ENCODE data around the gene FGD3.

Gene FGD3

DNA sequence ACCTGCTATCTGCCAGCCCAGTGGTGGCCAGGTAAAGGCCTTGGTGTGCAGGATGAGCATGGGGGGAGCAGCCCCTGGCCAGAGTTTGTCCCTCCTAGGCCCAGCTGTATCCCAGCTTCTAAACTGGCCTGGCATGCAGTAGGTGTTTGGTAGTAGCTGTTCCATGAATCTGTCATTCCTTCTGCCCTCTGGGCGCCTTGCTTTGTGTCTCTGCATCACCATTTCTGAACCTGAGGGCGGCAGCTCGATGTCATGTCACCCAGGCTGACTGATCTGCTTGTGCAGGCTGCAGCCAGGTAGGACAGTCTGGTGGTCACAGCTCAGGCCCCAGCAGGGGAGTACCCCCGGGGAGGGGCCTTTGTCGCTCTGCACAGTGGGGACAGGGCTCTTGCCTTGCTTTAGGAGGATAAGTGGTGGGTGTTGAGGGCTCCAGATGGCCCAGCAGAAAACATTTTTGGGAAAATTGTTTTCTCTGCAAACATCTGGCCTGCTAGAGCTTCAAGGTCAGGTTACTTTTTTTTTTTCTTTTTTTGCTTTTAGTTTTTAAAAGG is 106.5 kb downstream of the FGD3 start:
- no peak for TF ChIP-seq CTCF (IDR thresholded peaks at IDR 0.05; ENCODE audit: insufficient read depth, missing control alignments)
- no peak for FAIRE-seq

DNA sequence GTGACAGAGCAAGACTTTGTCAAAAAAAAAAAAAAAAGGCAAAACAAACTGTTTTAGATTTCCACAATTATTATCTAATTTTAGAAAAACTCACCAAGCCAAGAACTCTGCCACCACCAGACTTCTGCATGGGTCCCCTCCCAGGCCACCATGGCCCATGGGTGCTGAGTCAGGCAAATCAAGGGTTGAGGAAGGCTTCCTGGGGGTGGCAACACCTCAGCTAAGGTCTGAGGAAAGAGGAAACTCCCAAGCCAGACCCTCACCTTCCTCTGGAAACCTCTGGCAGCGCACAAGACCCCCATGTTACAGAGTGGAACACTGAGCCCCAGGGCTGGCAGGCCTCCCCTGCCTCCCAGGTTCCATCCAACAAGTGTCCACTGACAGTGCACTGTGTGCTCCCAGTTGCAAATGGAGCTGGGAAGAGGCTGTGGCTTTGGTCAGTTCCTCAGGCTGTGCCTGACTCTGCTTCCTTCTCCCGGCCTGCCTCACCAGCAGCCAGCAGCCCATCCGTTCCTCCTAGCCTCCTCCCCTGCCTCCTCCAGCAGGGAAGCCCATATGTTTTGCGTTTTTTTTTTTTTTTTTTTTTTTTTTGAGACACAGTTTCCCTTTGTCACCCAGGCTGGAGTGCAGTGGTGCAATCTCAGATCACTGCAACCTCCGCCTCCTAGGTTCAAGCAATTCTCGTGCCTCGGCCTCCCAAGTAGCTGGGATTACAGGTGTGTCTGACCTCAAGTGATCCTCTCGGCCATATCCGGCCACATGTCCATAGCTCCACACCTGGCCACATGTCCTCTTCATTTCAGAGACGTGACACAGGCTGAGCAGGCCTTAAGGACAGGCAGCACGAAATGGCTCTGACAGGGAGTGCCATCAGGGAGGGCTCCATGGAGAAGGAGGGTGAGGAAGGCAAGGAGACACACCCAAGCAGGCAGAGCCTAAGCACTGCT is 107.7 kb downstream of the FGD3 start:
- DNase-seq (ENCODE audit: insufficient read length, low spot score) (no peak), FAIRE-seq (no peak)
- TF ChIP-seq CTCF (IDR thresholded peaks at IDR 0.05; ENCODE audit: insufficient read depth, missing control alignments): no peak

More for the DNA sequence above, 106.5 kb downstream of the FGD3 start:
- no peak for DNase-seq (ENCODE audit: insufficient read length, low spot score)

- FAIRE-seq (no peak), DNase-seq (ENCODE audit: insufficient read length, low spot score) (no peak)
- no peak for TF ChIP-seq CTCF (IDR thresholded peaks at IDR 0.05; ENCODE audit: insufficient read depth, missing control alignments)
Observed at GRCh38 chr9:93057042-93057702, 109.8 kb downstream of the FGD3 start.

GRCh38 chr9:93057703-93058354 is 110.5 kb downstream of the FGD3 start:
- FAIRE-seq (no peak), DNase-seq (ENCODE audit: insufficient read length, low spot score) (no peak)
- no peak for TF ChIP-seq CTCF (IDR thresholded peaks at IDR 0.05; ENCODE audit: insufficient read depth, missing control alignments)

GRCh38 chr9:93058355-93059010 is 111.2 kb downstream of the FGD3 start, which contains the start of gene SUSD3:
Gene SUSD3 (plus strand): TSS chr9:93058701. CDS start chr9:93058743, 42 bp downstream.
- no peak for DNase-seq (ENCODE audit: insufficient read length, low spot score)
- FAIRE-seq: no peak

More at GRCh38 chr9:93058355-93059010, 111.2 kb downstream of the FGD3 start, which contains the start of gene SUSD3:
- TF ChIP-seq CTCF (IDR thresholded peaks at IDR 0.05; ENCODE audit: insufficient read depth, missing control alignments): no peak

All from D721Med (cell line).